ENCODE measurements around the gene SLBP.
"Not testable (repeated sequence)": the region's sequence is repeated elsewhere in the genome, so short reads cannot be mapped to it uniquely, and the experiment has no call there.

SLBP gene

GRCh38 chr4:1676605-1677525 is 35.3 kb downstream of the SLBP start:
- no peak for DNase-seq (ENCODE audit: low read depth in 2 of 2)

GRCh38 chr4:1675802-1676137 is 36.3 kb downstream of the SLBP start:
- no peak for DNase-seq (ENCODE audit: low read depth in 2 of 2)

- no peak for DNase-seq (ENCODE audit: low read depth in 2 of 2)
Measured at GRCh38 chr4:1675136-1675801, 36.9 kb downstream of the SLBP start.

GRCh38 chr4:1674682-1675081 is 37.4 kb downstream of the SLBP start:
- no peak for DNase-seq (ENCODE audit: low read depth in 2 of 2)

GRCh38 chr4:1673671-1674070 is 38.4 kb downstream of the SLBP start:
- no peak for DNase-seq (ENCODE audit: low read depth in 2 of 2)

- DNase-seq (ENCODE audit: low read depth in 2 of 2) = not testable (repeated sequence)
Measured at GRCh38 chr4:1671011-1671410, 41.1 kb downstream of the SLBP start.

GRCh38 chr4:1670279-1670678 is 41.8 kb downstream of the SLBP start:
- DNase-seq (ENCODE audit: low read depth in 2 of 2) = no peak

GRCh38 chr4:1669850-1670249 is 42.3 kb downstream of the SLBP start:
- no peak for DNase-seq (ENCODE audit: low read depth in 2 of 2)

GRCh38 chr4:1669270-1669669 is 42.8 kb downstream of the SLBP start:
- no peak for DNase-seq (ENCODE audit: low read depth in 2 of 2)

GRCh38 chr4:1668488-1668840 is 43.7 kb downstream of the SLBP start:
- DNase-seq (ENCODE audit: low read depth in 2 of 2) = no peak

GRCh38 chr4:1667273-1667672 is 44.8 kb downstream of the SLBP start:
- DNase-seq (ENCODE audit: low read depth in 2 of 2) = no peak

GRCh38 chr4:1666391-1666790 is 45.7 kb downstream of the SLBP start:
- no peak for DNase-seq (ENCODE audit: low read depth in 2 of 2)

GRCh38 chr4:1664141-1664540 is 48.0 kb downstream of the SLBP start:
- DNase-seq (ENCODE audit: low read depth in 2 of 2) = no peak

- DNase-seq (ENCODE audit: low read depth in 2 of 2) = no peak
Measured at GRCh38 chr4:1663549-1663948, 48.6 kb downstream of the SLBP start.

- no peak for DNase-seq (ENCODE audit: low read depth in 2 of 2)
Measured at GRCh38 chr4:1661695-1662094, 50.4 kb downstream of the SLBP start.

- DNase-seq (ENCODE audit: low read depth in 2 of 2) = no peak
Measured at GRCh38 chr4:1660948-1661677, 51.0 kb downstream of the SLBP start.

GRCh38 chr4:1659104-1660043 is 52.7 kb downstream of the SLBP start:
- no peak for DNase-seq (ENCODE audit: low read depth in 2 of 2)

- DNase-seq (ENCODE audit: low read depth in 2 of 2) = no peak
Measured at GRCh38 chr4:1658581-1658980, 53.5 kb downstream of the SLBP start.

GRCh38 chr4:1658146-1658545 is 54.0 kb downstream of the SLBP start:
- DNase-seq (ENCODE audit: low read depth in 2 of 2) = no peak

- no peak for DNase-seq (ENCODE audit: low read depth in 2 of 2)
Measured at GRCh38 chr4:1656986-1657385, 55.1 kb downstream of the SLBP start.

- no peak for DNase-seq (ENCODE audit: low read depth in 2 of 2)
Measured at GRCh38 chr4:1656132-1656531, 56.0 kb downstream of the SLBP start.

- DNase-seq (ENCODE audit: low read depth in 2 of 2) = no peak
Measured at GRCh38 chr4:1655676-1656075, 56.4 kb downstream of the SLBP start.

Data from activated CD8-positive, alpha-beta memory T cell treated with anti-CD3 and anti-CD28 coated beads for 4 hours (primary cell).